GM18519 (cell line): ENCODE results near the gene RARA.

Source experiments
- ATAC-seq: cut with Tn5 transposase; IDR thresholded peaks from one replicate; pipeline ENCODE4 v1.9.1; 2021; ENCODE audit warnings: mild to moderate bottlenecking, moderate library complexity; ENCODE audit not compliant: unreplicated experiment, low FRiP score

The RARA gene

GRCh38 chr17:40341808-40342503, 33.0 kb downstream of the RARA start:
- no peak for ATAC-seq

DNA sequence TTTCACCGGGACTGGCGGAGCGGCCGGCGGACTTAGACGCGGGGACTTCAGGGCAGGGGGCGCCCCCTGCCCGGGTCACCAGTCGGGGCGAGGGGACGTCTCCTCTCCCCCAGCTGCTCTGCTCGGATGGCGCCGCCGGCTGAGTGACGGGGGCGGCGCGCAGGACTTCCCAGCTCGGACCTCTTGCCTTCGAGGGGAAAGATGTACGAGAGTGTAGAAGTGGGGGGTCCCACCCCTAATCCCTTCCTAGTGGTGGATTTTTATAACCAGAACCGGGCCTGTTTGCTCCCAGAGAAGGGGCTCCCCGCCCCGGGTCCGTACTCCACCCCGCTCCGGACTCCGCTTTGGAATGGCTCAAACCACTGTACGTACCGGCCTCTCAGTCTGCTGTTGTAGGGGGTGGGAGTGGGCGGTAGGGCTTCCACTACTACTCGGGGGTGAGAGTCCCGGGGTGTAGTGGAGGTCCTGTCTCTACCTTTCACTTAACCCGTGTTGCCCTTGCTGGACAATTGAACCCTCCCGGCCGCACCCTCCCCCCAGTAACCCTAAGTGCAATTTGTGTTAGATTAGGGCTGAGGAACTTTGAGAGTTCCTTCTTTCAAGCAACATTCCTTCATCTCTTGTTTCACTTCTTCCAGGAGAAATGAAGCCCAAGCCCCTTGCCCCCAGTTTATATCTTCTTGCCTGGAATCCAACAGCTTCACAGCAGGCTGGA, 33.7 kb downstream of the RARA start:
- no peak for ATAC-seq

DNA sequence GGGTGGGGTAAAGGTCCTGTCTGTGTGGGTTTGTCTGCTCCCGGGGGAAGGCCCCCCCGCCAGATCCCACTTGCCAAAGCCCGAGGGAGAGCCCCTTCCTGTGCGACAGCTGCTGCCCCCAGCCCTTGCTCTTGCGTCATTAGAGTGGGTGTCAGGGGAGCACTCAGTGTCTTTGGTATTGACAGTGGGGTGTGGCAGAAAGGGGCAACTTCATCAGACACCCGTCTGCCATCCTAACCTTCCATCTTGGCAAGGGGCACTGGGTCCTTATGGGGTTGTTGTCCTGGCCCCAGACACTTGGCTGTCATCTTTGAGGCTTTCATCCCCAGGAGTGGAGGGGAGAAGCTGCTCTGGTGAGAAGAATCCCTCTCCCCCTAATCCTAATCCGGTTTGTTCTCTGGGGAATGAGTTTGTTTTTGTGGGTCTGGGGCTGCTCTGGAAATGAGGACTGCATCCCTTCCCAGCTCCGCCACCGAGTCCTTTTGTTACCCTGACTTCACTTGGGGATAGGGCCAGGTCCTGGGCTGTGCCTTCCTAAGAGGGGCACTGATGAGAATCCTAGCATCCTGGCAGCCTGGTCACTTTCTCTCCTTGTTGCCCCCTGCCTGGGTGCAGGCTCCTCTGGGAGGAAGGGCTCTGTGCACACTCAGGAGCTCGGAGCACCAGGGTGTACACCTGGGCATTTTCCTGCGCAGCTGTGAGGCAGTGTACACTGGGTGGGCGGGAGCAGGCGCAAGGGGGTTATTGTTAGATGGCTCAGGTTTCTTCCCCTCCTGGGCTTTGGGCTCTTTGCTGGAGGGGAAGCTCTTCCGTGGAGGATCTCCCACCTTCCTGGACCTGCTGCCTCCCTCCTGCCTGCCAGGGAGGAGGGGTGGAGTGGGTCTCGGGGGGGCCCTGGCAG, 34.5 kb downstream of the RARA start:
- ATAC-seq = no peak

- ATAC-seq = no peak
These were observed 35.6 kb downstream of the RARA start for GRCh38 chr17:40344421-40345160.

GRCh38 chr17:40345161-40345993, 36.4 kb downstream of the RARA start:
- ATAC-seq = no peak

DNA sequence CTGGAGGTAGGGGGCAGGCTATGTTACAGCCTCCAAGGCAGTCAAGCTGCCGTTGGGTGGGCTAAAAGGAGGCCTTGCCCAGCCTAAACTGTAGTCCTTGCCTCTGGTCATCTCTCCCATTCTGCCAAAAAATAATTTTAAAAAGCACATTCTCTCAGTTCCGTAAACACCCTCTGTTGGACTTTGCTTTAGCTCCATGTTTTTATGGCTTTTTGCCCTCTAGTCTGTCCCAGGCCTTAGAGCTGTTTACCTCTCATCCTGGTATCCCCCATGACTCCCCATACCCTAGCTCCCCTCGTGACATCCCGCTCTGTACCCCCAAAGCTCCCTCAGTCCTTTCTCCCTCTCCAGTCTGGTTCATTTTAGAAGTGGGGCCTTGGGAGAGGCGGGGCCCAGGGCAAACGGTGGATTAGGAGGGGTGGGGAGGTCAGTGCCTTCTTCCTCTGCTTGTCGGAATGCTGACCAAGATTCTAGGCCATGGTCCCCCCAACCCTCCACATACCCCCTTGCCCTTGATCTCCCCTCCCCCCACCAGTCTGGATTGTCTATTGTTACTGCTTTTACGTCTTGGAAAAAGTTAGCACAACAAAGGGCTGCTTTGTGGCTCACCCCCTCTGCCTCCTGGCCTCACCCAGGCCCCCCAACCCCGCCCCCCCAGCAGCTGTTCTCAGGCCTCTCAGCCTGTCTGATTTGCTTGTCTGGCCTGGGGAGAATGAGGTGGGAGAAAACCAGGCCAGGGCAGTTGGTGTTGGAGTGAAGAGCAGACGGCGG, 37.2 kb downstream of the RARA start:
- ATAC-seq = no peak

DNA sequence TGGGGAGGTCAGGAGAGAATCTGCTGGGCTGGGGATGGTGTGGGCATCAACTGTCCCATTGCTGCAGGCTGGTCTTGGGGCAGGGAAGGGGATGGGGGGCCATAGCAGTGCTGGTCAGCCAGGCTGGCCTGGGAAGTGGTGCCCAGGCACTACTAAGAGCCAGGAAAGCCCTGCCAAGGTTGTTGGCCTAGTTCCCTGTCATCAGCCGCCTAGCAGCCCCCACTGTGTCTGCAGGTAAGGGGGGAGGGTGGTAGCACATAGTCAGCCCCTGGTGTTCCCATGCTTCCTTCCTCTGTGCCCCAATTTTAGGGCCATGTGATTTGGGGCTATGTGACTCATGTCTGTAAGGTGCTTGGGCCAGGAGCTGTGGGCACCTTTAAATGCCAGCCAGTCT, 37.8 kb downstream of the RARA start:
- ATAC-seq = no peak

GRCh38 chr17:40347319-40348135, 38.5 kb downstream of the RARA start:
- no peak for ATAC-seq

DNA sequence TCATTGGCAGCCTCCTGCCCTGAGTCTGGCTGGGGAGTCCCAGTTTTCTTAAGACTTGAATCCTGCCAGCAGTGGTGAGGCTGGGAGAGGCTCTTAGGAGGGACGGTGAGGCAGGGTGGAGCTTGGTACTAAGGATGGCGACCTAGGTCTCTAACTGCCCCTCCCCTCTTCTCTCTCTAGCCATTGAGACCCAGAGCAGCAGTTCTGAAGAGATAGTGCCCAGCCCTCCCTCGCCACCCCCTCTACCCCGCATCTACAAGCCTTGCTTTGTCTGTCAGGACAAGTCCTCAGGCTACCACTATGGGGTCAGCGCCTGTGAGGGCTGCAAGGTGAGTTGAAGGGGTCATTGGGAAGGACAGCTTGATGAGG, 39.1 kb downstream of the RARA start:
- ATAC-seq = no peak

DNA sequence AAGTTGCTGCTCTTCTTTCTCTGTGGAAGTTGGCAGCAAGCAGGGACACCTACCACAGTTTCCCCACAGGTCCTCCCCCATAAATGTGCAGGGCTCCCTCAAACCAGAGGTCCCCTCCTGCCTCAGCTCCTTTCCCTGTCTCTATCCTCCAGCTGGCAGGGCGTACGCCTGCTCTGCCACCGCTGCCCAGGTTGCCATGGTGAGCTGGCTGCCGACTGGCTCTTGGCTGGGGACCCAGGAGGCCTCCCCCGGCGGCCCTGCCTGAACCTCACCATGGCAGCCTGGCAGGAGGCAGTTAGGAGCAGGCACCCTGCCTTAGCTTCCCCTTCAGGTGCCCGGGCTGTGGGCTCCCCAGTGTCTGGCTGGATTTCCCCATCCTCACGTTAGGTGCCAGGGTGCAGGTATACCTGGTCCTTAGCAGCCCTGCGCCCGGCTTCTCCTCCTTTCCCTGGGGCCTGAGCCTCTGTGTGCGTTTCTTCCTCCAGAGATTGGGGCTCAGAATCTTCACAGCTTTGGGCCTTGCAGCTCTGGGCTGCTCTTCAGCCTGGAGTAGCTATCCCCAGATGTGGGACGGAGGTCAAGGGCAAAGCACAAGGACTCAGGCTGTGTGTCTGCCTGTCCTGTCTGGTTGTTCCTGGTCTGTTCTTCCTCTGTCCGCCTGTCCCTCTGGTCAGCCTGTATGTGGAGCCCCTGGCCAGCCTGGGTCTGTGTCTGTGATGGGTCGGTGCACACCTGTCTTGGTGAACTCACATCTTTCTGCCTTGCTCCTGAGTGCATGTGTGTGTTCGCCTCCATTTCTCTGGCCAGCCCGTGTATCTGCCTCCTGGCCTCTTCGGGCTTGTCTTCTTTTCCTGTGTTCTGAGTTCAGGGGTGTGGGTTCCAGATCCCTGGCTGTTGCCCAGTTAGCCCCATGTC, 39.8 kb downstream of the RARA start:
- no peak for ATAC-seq

GRCh38 chr17:40349477-40349894, 40.5 kb downstream of the RARA start:
- ATAC-seq = no peak

GRCh38 chr17:40349895-40350688, 41.1 kb downstream of the RARA start:
- ATAC-seq = no peak

DNA sequence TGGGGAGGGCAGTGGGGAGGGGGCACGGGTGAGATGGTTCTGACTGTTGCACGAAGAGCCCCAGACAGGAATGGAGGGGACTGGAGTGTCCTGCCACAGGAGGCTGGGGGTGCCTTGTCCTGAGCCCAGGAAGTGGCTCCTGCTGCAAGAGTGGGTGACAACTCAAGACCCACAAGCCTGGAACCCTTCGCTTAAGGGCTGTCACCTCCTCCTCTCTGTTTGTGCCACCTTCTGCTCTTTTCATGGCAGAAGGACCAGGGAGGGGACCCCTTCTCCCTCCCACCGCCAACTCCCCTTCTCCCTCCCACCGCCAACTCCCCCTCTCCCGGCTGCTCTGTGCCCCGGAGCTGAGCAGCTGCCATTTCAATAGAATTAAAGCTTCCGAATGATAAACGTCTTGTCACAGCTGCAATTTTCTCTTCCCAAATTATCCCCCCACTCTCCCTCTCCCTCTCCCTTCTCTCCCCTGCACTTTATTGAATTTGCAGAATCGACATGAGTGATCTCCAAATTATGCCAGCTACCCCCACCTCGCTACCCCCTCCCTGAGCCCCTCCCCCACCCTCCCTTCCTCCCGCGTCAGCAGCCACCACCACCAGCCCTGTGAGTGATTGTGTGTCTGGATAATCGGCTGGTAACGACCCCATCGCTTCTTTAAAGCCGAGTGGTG, 41.8 kb downstream of the RARA start:
- ATAC-seq = no peak

- ATAC-seq = no peak
These were observed 42.6 kb downstream of the RARA start for GRCh38 chr17:40351359-40352236.

- ATAC-seq = no peak
These were observed 43.3 kb downstream of the RARA start for GRCh38 chr17:40352237-40352778.
